C4-2B (cell line): ENCODE results near the gene ZC3H7B.
A peak's percentile ranks its signal among the peaks of the same experiment; 100 is the strongest.

Source experiments
- H3K27ac ChIP-seq: fragments of 450-650 bp; 2 replicates; pipeline ENCODE4 v1.5.1; 2017
- ZFX ChIP-seq: fragments of 450-650 bp; IDR thresholded peaks from 2 replicates; pipeline ENCODE4 v1.6.1; 2017
- TF ChIP-seq, protein P1 (sequence below): fragments of 450-650 bp; conservative IDR thresholded peaks from 2 replicates; pipeline ENCODE4 v1.5.1; 2017; ENCODE audit warnings: mild to moderate bottlenecking

ZC3H7B gene

GRCh38 chr22:41273128-41273527, 28.2 kb upstream of the ZC3H7B start:
- no peak overlapping the region for H3K27ac ChIP-seq
- TF ChIP-seq, protein P1, sequence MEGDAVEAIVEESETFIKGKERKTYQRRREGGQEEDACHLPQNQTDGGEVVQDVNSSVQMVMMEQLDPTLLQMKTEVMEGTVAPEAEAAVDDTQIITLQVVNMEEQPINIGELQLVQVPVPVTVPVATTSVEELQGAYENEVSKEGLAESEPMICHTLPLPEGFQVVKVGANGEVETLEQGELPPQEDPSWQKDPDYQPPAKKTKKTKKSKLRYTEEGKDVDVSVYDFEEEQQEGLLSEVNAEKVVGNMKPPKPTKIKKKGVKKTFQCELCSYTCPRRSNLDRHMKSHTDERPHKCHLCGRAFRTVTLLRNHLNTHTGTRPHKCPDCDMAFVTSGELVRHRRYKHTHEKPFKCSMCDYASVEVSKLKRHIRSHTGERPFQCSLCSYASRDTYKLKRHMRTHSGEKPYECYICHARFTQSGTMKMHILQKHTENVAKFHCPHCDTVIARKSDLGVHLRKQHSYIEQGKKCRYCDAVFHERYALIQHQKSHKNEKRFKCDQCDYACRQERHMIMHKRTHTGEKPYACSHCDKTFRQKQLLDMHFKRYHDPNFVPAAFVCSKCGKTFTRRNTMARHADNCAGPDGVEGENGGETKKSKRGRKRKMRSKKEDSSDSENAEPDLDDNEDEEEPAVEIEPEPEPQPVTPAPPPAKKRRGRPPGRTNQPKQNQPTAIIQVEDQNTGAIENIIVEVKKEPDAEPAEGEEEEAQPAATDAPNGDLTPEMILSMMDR, result no peak
- TF ChIP-seq ZFX, result no peak

- no peak overlapping the region for H3K27ac ChIP-seq
- TF ChIP-seq ZFX, result no peak
- TF ChIP-seq, protein P1, result no peak
These were observed 26.5 kb upstream of the ZC3H7B start for GRCh38 chr22:41274856-41275255.

- no peak overlapping the region for H3K27ac ChIP-seq
- TF ChIP-seq, protein P1, result no peak
- no peak for TF ChIP-seq ZFX
These were observed 21.3 kb upstream of the ZC3H7B start for GRCh38 chr22:41280065-41280464.

DNA sequence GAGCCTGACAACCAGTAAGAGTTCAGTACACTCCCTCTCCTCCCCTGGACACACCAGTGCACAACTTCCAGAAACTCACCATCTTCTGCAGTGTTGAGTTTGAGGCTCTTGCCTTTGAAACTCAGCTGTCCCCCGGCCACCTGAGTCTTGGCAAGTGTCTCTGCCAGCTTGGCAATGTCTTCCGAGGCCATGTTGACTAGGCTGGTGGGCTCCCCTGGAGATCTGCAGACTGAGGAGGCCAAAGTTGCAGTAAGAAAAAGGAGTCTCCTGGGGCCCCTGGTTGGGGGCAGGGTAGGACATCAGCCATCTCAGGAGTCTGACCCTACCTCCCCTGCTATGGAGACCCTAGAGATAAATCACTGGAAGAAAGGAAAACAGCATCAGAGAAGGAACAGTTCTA, 20.5 kb upstream of the ZC3H7B start:
- H3K27ac ChIP-seq, result no peak overlapping the region
- TF ChIP-seq, protein P1, result no peak
- TF ChIP-seq ZFX, result no peak

DNA sequence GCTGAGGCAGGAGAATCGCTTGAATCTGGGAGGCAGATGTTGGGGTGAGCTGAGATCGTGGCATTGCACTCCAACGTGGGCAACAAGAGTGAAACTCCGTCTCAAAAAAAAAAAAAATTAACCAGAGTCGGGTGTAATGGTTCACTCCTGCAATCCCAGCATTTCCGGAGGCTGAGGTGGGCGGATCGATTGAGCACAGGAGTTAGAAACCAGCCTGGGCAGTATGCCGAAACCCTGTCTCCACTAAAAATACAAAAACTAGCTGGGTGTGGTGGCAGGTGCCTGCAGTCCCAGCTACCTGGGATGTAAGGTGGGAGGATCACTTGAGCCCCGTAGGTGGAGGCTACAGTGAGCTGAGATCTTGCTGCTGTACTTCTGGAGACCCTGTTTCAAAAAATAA, 16.9 kb upstream of the ZC3H7B start:
- no peak for TF ChIP-seq ZFX
- TF ChIP-seq, protein P1, result no peak
- peak overlapping the region; percentile 94 for H3K27ac ChIP-seq

DNA sequence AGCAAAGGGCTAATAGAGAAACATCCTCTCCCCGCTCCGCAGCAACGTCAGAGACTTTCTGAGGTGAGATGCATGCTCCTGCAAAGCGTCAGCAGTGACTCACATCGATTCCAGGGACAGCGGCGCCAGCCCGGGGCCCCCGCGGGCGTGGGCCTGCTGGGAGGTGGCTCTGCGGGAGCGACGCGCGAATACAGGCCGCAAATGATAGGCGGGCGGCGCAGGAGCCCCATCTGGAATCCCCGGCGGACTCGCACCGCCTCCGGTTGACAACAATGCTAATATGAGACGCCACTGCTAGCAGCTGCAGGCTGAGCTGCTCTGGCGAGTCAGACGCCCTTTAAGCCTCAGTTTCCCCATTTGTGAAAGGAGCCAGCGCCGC, 15.9 kb upstream of the ZC3H7B start:
- H3K27ac ChIP-seq, result peak overlapping the region; percentile 94
- TF ChIP-seq, protein P1, result no peak
- TF ChIP-seq ZFX, result peak; percentile 83; the same call in 1 of the 2 replicates

DNA sequence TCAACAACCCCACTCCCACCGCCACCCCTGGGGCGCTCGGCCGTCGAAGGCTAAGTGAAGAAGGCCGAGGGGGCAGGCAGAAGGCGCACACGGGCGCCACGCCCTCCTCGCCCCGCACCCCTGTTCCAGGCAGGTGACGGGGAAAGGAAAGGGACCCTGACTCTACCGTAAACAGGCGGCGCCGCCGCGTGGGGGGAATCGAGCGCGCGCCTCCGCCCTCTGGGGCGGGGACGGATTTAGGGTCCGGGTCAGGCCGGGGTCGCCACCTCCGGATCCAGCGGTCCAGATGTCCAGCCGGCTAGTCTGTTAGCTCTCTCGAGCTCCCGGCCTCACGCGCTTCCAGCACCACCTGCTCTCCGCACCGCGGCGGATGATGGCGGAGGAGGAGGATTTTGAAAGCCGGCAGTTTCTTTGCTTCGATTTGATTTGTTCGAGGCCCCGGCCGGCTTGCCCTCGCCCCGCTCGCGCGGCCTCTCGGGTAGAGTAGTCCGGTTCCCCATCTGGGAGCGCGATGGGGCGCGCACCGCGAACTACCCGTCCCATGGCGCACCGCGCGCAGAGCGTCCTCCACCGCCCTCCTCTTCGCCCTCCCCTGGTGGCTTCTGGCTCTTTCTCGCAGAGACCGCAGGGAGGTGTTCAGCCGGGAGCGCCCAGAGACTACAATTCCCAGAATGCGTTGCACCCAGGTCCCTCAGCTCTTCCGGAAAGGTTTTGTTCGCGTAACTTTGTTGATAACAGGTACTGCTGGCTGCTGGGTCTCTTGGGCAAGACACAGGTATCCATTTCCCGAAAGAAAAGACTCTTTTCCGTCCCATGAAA, 15.3 kb upstream of the ZC3H7B start, which contains the start of gene RANGAP1:
Gene RANGAP1 (minus strand): TSS at position 368 of the 819 bp plus-strand sequence. CDS start 5,143 bp downstream, outside the sequence.
- H3K27ac ChIP-seq, result peak within 1 kb of the TSS; percentile 94
- TF ChIP-seq, protein P1, result no peak
- TF ChIP-seq ZFX, result peak; percentile 66; the same call in 1 of the 2 replicates
